ENCODE results near the gene SGCD. TPM values are rescaled to one million over a fixed set of nuclear protein-coding genes. Genes with fewer than 3 reads are reported as not detected.

Gene SGCD
- total RNA-seq, 2 experiments from 2014 or later, result not detected

DNA sequence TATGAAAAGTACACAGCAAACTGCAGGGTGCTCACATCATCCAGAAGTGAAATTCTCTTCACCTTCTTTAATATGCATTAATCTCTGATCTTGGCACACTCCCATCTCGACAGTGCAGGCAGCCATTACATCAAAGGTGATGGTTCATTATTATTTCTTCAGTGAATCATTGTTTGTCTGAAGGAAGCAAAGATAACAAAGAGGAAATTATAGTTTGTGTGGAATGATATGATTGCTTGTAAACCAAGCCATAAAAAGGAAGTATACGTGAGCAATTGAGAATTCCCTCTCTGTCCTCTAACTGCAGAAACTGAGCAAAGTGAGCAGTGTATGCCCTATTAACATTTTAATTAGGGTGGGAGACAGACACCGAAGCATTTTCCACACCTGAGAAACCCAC lies 351.5 kb downstream of the SGCD start:
- Mint-ChIP-seq H3K4me1 (ENCODE audit: low read depth) (no peaks in the 10 kb centered on the region), H3K4me3 (no peak overlapping the region), H3K9me3 (no peaks in the 10 kb centered on the region), H3K27ac (no peak overlapping the region), H3K36me3 (ENCODE audit: low read depth) (no peaks in the 10 kb centered on the region), H3K27me3 (no peaks in the 10 kb centered on the region)
- intact Hi-C loops (cut with micrococcal nuclease), result no loop called here
- no peak for DNase-seq
- ChIA-PET POLR2A (no interaction called here), CTCF (no interaction called here)
- no peak for ATAC-seq
- TF ChIP-seq, protein P1, sequence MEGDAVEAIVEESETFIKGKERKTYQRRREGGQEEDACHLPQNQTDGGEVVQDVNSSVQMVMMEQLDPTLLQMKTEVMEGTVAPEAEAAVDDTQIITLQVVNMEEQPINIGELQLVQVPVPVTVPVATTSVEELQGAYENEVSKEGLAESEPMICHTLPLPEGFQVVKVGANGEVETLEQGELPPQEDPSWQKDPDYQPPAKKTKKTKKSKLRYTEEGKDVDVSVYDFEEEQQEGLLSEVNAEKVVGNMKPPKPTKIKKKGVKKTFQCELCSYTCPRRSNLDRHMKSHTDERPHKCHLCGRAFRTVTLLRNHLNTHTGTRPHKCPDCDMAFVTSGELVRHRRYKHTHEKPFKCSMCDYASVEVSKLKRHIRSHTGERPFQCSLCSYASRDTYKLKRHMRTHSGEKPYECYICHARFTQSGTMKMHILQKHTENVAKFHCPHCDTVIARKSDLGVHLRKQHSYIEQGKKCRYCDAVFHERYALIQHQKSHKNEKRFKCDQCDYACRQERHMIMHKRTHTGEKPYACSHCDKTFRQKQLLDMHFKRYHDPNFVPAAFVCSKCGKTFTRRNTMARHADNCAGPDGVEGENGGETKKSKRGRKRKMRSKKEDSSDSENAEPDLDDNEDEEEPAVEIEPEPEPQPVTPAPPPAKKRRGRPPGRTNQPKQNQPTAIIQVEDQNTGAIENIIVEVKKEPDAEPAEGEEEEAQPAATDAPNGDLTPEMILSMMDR (IDR thresholded peaks at IDR 0.05), result no peak

DNA sequence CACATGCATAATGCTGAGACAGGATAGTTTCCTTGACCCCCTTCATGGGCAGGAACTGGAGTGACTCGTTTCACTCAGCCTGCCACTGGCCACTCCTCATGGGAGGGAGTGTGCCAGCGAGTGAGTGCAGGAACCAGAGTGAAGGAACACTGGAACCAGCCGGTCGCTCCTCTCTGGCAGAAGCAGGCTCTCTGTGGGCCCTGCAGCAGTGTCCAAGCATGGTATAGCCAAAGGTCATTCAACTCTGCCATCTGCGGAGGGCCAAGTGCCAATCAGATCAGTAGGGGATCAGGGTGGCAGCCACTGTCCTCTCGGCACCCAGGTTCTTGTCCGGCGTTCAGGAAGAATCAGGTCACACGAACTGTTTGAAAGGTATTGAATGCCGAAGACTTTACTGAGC lies 353.9 kb downstream of the SGCD start:
- ATAC-seq, result no peak
- intact Hi-C loops (cut with micrococcal nuclease), result no loop called here
- POLR2A ChIA-PET, result no interaction called here

DNA sequence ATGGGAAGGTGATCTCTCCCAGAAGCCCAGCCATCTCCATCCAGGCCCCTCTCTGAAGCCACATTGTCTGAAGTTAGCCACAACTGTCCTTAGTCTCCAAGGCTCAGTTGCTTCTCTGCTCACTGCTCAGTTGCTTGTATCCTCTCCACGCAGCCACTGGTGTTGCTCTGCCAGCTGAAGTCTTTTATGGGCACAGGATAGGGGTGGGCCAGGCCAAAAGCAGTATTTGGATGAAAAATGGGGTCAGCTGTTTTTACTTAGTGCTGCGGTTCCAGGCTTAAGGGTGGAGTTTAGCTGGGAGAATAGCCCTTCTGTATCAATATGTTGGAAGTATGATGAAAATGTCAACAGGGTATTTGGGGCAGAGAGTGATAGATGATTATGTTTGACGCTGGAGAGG lies 354.3 kb downstream of the SGCD start:
- Mint-ChIP-seq H3K36me3 (ENCODE audit: low read depth) (no peaks in the 10 kb centered on the region), H3K27me3 (peaks cover 5% of the 10 kb centered on the region), H3K27ac (no peak overlapping the region), H3K9me3 (no peaks in the 10 kb centered on the region), H3K4me3 (no peak overlapping the region), H3K4me1 (ENCODE audit: low read depth) (no peaks in the 10 kb centered on the region)
- DNase-seq (no peak), ATAC-seq (no peak)
- ChIA-PET POLR2A (no interaction called here), CTCF (no interaction called here)
- TF ChIP-seq, protein P1 (IDR thresholded peaks at IDR 0.05), result no peak
- intact Hi-C loops (cut with micrococcal nuclease), result no loop called here

More for the DNA sequence above, 353.9 kb downstream of the SGCD start:
- DNase-seq, result no peak
- H3K4me3 Mint-ChIP-seq, result no peak overlapping the region
- CTCF ChIA-PET, result no interaction called here
- peaks cover 4% of the 10 kb centered on the region for H3K27me3 Mint-ChIP-seq
- TF ChIP-seq, protein P1 (IDR thresholded peaks at IDR 0.05), result no peak
- no peaks in the 10 kb centered on the region for H3K4me1 Mint-ChIP-seq (ENCODE audit: low read depth)
- H3K27ac Mint-ChIP-seq, result no peak overlapping the region
- H3K36me3 Mint-ChIP-seq (ENCODE audit: low read depth), result no peaks in the 10 kb centered on the region
- no peaks in the 10 kb centered on the region for H3K9me3 Mint-ChIP-seq

DNA sequence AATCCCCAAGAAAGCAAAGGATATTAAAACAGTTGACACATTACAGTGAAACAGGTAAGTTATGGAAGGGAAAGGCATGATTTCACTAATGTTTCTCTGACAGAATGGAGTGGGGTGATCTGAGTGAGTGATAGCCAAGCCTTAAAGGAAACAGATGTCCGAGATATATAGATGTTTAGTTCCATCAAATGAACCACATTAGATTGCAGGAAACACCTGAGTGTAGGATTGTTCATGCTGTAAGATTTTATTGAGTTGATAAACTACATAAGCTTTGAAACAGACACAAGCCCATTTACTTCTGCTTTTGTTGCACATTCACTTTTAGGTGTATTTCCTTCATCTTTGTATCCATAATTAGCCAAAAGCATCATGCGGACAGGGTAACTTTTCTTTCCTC lies 356.0 kb downstream of the SGCD start:
- POLR2A ChIA-PET, result no interaction called here
- ATAC-seq, result no peak
- intact Hi-C loops (cut with micrococcal nuclease), result no loop called here
- TF ChIP-seq, protein P1 (IDR thresholded peaks at IDR 0.05), result no peak
- H3K9me3 Mint-ChIP-seq, result no peaks in the 10 kb centered on the region
- no peak overlapping the region for H3K27ac Mint-ChIP-seq
- no peak for DNase-seq
- peaks cover 15% of the 10 kb centered on the region for H3K27me3 Mint-ChIP-seq
- no peaks in the 10 kb centered on the region for H3K36me3 Mint-ChIP-seq (ENCODE audit: low read depth)
- CTCF ChIA-PET, result no interaction called here
- no peak overlapping the region for H3K4me3 Mint-ChIP-seq
- H3K4me1 Mint-ChIP-seq (ENCODE audit: low read depth), result no peaks in the 10 kb centered on the region

DNA sequence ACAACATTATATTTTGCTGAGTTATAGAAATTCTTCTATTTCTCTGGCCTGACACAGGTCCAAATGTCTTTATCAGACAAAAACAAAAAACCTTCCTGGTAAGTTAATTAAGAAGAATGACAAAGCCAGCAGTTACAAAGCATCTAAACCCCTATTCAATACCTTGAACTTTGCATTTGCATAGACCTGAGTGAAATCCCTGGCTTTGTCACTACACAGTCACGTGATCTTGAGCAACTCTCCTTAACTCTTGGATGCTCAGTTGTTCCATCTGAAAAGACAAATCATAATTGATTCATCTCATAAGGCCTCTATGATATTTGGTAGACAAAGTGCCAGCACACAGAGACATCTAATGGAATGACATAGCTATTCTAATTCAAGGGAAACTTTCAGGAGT lies 356.5 kb downstream of the SGCD start:
- no peak for ATAC-seq
- Mint-ChIP-seq H3K27me3 (peaks cover 17% of the 10 kb centered on the region), H3K27ac (no peak overlapping the region)

More for the DNA sequence above, 356.5 kb downstream of the SGCD start:
- TF ChIP-seq, protein P1 (IDR thresholded peaks at IDR 0.05), result no peak
- POLR2A ChIA-PET, result no interaction called here
- H3K36me3 Mint-ChIP-seq (ENCODE audit: low read depth), result no peaks in the 10 kb centered on the region
- CTCF ChIA-PET, result no interaction called here
- no peak overlapping the region for H3K4me3 Mint-ChIP-seq
- no peak for DNase-seq
- no peaks in the 10 kb centered on the region for H3K4me1 Mint-ChIP-seq (ENCODE audit: low read depth)
- H3K9me3 Mint-ChIP-seq, result no peaks in the 10 kb centered on the region
- intact Hi-C loops (cut with micrococcal nuclease), result no loop called here

Measured in activated CD8-positive, alpha-beta T cell treated with anti-CD3 and anti-CD28 coated beads for 36 hours (primary cell).